AG09319 (cell line): ENCODE data around the gene PLOD3.

ENCODE experiments used
- DNase-seq: peaks from one replicate; pipeline ENCODE4 v3.0.0-alpha.2; 2010; ENCODE audit warnings: low read depth; ENCODE audit errors: extremely low read depth
- TF ChIP-seq, protein P1 (sequence below): IDR thresholded peaks from 2 replicates; pipeline ENCODE4 v1.5.1; 2011; ENCODE audit warnings: low read depth, mild to moderate bottlenecking, inconsistent platforms, low read length, moderate library complexity

PLOD3 gene

DNA sequence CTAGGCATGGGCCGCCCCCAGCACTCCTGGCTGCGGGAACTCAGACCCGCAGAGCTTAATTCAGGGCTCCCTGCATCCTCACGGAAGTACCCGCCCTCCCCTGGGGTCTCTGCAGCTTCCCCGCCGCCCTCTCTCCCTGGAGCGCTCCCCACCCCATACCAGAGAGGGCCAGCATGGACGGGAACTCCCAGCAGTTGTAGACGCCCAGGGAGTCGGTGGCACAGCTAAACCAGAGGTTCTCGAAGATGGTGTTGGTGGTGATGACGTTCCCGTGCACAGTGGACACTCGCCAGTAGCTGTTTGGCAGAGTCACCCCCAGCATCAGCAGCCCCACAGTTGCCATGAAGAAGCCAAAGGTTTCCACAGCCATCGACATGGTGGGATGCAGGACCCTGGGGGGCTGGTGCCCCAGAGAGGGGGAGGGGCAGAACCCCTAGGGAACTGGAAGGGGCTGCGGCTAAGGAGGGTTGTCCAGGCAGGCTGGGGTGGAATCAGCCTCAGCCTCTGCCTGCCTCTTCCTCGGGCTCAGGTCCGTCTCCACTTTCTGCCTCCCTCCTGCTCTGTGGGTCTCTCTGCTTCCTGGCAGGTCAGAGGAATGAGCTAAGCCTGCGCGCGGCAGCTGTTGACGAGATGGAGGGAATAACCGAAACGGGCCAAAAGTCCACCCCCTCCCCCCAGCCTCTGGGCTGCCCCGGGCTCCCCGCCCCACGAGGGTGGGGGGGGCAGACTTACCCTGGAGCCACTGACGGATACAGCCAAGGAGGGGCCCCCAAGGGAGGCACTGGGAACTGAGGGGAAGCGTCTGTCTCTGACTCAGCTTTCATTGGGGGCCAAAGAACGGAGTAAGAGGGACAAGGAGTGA is 20.1 kb upstream of the PLOD3 start, which contains the start of gene CLDN15:
TSS of gene CLDN15 (minus strand) at position 597 of the 862 bp plus-strand sequence. CDS start at position 376, 221 bp downstream.
- TF ChIP-seq, protein P1, sequence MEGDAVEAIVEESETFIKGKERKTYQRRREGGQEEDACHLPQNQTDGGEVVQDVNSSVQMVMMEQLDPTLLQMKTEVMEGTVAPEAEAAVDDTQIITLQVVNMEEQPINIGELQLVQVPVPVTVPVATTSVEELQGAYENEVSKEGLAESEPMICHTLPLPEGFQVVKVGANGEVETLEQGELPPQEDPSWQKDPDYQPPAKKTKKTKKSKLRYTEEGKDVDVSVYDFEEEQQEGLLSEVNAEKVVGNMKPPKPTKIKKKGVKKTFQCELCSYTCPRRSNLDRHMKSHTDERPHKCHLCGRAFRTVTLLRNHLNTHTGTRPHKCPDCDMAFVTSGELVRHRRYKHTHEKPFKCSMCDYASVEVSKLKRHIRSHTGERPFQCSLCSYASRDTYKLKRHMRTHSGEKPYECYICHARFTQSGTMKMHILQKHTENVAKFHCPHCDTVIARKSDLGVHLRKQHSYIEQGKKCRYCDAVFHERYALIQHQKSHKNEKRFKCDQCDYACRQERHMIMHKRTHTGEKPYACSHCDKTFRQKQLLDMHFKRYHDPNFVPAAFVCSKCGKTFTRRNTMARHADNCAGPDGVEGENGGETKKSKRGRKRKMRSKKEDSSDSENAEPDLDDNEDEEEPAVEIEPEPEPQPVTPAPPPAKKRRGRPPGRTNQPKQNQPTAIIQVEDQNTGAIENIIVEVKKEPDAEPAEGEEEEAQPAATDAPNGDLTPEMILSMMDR: no peak
- no peak for DNase-seq

DNA sequence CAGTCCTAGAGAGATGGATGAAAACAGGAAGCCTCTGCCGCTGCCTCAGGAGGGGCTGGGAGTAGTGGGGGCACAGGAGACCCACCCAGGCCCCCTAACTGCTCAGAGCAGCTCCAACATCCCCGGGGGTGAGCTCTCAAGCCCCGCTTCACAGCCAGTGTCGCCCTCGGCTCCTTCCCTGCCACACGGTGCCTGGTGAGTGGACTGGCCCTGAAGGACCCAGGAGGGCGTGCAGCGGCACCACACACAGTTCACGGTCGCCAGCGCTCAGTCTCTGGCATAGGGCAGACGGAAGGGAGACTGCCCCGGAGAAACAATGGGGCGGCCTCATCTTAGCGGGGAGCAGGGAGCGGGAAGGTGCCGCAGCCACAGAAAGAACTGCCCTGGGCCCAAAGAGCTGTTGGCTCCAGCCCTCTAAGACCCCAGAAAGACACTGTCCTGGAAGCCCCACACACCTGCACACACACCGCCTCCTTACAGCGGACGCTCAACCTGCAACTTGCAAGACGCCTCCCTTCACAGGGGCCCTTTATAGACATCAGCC is 19.0 kb upstream of the PLOD3 start:
- TF ChIP-seq, protein P1: no peak
- no peak for DNase-seq

DNA sequence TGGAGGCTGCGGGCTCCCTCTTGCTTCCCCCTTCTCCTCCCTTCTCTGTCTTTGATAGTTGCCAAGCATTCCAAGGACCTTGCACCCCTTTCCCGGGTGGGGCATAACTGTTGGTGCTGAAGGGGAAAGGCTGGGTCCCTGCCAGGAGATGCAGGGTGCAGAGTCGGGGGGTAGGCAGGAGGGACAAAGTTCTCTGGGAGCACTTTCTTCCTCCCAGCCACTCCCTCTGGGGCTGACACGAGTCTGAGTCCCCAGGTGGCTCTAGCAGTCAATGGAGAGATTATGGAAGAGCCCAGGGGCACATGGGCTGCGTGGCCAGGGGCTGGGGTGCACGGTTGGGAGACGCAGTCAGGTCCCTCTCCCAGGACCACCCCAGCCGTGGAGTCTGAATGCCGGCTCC is 18.1 kb upstream of the PLOD3 start:
- TF ChIP-seq, protein P1: no peak
- DNase-seq: no peak

DNA sequence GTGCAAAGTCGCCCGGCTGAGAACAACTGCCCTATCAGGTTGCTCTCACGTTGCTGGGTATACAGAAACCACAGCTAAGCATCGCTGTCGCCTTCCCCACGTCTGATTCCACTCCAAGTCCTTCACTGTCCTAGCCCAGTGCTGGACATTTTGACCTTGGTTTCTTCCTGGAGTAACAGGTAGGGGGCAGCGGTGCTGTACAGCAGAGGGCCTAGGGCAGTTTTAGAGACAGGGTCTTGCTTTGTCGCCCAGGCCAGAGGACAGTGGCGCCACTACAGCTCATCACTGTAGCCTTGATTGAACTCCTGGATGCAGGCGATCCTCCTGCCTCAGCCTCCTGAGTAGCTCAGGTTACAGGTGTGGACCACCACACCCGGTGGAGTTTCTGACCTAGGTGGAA is 17.7 kb upstream of the PLOD3 start:
- no peak for DNase-seq
- TF ChIP-seq, protein P1: peak; percentile 33

DNA sequence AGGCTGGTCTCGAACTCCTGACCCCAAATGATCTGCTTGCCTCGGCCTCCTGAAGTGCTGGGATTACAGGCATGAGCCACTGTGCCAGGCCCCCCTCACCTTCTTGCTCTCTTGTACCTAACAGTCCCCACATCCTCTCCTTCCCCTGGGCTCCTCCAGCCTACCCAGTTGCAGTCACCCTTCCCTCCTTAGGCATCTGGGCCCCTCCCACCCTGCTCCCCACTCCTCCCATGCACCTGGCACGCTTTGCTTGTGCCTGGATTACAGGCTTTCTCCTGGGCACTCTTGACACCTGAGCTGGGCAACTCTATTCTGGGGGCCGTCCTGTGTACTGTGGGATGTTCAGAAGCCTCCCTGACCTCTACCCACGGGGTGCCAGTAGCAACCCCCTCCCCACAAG is 17.3 kb upstream of the PLOD3 start:
- TF ChIP-seq, protein P1: no peak
- DNase-seq: no peak

DNA sequence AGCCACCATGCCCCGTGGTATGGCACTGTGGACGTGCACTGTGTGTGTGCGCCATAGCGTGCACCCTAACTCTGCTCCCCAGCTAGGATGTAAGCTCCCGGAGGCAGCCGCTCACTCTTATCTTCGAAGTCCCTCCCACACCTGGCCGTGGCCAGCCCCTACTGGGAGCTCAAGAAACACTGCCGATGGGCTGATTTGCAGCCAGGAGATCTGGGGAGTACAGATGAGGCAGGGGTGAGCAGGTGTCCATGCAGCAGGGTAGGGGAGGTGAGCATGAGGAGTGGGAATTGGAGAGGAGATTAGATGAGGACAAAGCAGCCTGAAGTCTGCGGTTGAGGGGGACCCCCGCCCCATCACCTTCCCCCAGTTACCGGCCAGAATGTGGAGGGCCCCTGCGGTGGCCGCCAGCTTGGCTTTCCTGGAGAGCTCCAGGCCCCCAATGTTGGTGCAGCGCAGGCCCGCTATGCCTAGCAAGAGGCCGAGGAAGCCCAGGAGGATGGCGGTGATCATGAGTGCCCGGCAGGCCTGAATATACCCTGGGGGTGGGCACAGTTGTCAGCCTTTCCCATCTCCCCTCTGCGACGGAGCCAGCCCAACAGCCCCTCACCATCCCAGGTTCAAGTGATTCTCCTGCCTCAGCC is 16.6 kb upstream of the PLOD3 start:
- TF ChIP-seq, protein P1: no peak
- no peak for DNase-seq
